PFSK-1 (cell line): ENCODE results near the gene DAB2IP.

ENCODE experiments used
- FOXP2 ChIP-seq: optimal IDR thresholded peaks from 2 replicates; pipeline ENCODE3; 2011; ENCODE audit warnings: borderline replicate concordance, control low read depth, inconsistent platforms; ENCODE audit not compliant: insufficient read depth; ENCODE audit errors: extremely low read length, extremely low read depth
- POLR2AphosphoS5 ChIP-seq: IDR thresholded peaks from 2 replicates; pipeline ENCODE4 v1.6.1; 2012; ENCODE audit warnings: low read depth, mild to moderate bottlenecking, control low read depth, low read length, moderate library complexity
- SIN3A ChIP-seq: IDR thresholded peaks from 2 replicates; pipeline ENCODE4 v1.6.1; 2012; ENCODE audit warnings: mild to moderate bottlenecking, low read length, moderate library complexity, borderline replicate concordance; ENCODE audit not compliant: insufficient read depth
- TAF1 ChIP-seq: IDR thresholded peaks from 2 replicates; pipeline ENCODE4 v1.6.1; 2012; ENCODE audit warnings: low read length, control low read depth, borderline replicate concordance; ENCODE audit not compliant: insufficient read depth
- TF ChIP-seq, protein P1 (sequence below), 2 experiments: IDR thresholded peaks; 2 replicates each; pipeline versions ENCODE4 v1.6.1 to v1.8.0; 2011 to 2012; ENCODE audit warnings: low read depth in 2 of 2, low read length in 2 of 2, control low read depth in 1 of 2, inconsistent platforms in 1 of 2, mild to moderate bottlenecking in 1 of 2, moderate library complexity in 1 of 2; ENCODE audit not compliant: insufficient read depth in 1 of 2

DNA sequence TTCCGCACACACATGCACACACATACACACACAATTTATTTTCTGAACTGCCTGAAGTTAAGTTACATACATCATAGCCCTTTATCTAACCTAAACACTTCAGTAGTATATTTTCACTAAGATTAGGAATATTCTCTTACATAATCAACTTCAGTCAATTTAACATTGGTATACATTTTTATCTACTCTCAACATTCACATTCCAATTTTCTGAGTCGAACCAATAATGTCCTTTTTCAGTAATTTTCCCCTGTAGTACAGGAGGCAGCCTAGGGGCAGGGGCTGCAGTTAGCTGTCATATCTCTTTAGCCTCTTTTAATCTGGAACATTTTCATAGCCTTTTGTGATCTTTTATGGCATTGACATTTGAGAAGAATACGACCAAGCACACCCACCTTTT lies 150.1 kb downstream of the DAB2IP start:
- TF ChIP-seq POLR2AphosphoS5 (no peak), TAF1 (no peak), SIN3A (no peak), FOXP2 (no peak)
- TF ChIP-seq, protein P1, sequence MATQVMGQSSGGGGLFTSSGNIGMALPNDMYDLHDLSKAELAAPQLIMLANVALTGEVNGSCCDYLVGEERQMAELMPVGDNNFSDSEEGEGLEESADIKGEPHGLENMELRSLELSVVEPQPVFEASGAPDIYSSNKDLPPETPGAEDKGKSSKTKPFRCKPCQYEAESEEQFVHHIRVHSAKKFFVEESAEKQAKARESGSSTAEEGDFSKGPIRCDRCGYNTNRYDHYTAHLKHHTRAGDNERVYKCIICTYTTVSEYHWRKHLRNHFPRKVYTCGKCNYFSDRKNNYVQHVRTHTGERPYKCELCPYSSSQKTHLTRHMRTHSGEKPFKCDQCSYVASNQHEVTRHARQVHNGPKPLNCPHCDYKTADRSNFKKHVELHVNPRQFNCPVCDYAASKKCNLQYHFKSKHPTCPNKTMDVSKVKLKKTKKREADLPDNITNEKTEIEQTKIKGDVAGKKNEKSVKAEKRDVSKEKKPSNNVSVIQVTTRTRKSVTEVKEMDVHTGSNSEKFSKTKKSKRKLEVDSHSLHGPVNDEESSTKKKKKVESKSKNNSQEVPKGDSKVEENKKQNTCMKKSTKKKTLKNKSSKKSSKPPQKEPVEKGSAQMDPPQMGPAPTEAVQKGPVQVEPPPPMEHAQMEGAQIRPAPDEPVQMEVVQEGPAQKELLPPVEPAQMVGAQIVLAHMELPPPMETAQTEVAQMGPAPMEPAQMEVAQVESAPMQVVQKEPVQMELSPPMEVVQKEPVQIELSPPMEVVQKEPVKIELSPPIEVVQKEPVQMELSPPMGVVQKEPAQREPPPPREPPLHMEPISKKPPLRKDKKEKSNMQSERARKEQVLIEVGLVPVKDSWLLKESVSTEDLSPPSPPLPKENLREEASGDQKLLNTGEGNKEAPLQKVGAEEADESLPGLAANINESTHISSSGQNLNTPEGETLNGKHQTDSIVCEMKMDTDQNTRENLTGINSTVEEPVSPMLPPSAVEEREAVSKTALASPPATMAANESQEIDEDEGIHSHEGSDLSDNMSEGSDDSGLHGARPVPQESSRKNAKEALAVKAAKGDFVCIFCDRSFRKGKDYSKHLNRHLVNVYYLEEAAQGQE (IDR thresholded peaks at IDR 0.05; ENCODE audit: insufficient read depth in 1 of 2, low read depth in 2 of 2, low read length in 2 of 2), result no peak
